Adrenal gland (tissue), 12 donors: Measurements from ENCODE around the gene CNIH2. TPM values are rescaled to one million over a fixed set of nuclear protein-coding genes. Genes with fewer than 3 reads are reported as not detected.

Source experiments
- DNase-seq, 7 donors: peaks; one replicate each; pipeline ENCODE4 v3.0.0-alpha.2; 2019 to 2020
- H3K27ac ChIP-seq, 5 donors: fragments of 200-600 bp; sonication (generic) in 4 of 5; 1 replicate in 3 of 5; 2 replicates in 2 of 5; pipeline versions ENCODE4 v1.5.1 to v1.8.0; 2016 to 2020; ENCODE audit warnings: mild to moderate bottlenecking in 1 of 5
- H3K27me3 ChIP-seq: fragments of 200-600 bp; 2 replicates; pipeline ENCODE4 v1.8.0; 2021
- H3K36me3 ChIP-seq, 2 donors: fragments of 200-600 bp; replicated peaks in 1 of 2; 1 replicate in 1 of 2; 2 replicates in 1 of 2; pipeline versions ENCODE4 v1.5.1 to v1.8.0; 2018 to 2022
- H3K4me1 ChIP-seq, 2 donors: fragments of 200-600 bp; replicated peaks in 1 of 2; 1 replicate in 1 of 2; 2 replicates in 1 of 2; pipeline versions ENCODE4 v1.5.1 to v1.8.0; 2018 to 2021
- H3K4me3 ChIP-seq, 4 donors: fragments of 200-600 bp; sonication (generic) in 3 of 4; one replicate each; pipeline ENCODE4 v1.5.1; 2016 to 2018
- H3K9me3 ChIP-seq, 3 donors: fragments of 200-600 bp; sonication (generic) in 1 of 3; replicated peaks in 1 of 3; 1 replicate in 2 of 3; 2 replicates in 1 of 3; pipeline versions ENCODE4 v1.5.1 to v1.8.0; 2016 to 2021
- POLR2A ChIP-seq, 2 donors: fragments of 450-650 bp; IDR thresholded peaks; one replicate each; pipeline ENCODE4 v1.6.1; 2017; ENCODE audit warnings: antibody characterized with exemption in 2 of 2, mild to moderate bottlenecking in 2 of 2, moderate library complexity in 1 of 2
- WGBS, 4 donors: extraction: QIAGEN DNeasy Blood & Tissue Kit in 2 of 4; methylation state at CpG; one replicate each; pipeline versions ENCODE4 v1.1.5 to v1.1.7; 2013 to 2017; 5-methylcytosine and 5-hydroxymethylcytosine counted together
- intact Hi-C, 2 donors: fragments of 100-400 bp; cut with DNase I; formaldehyde crosslinking; loops; one replicate each; pipeline versions ENCODE4 v1.14.1 to v1.15.0; 2022 to 2023
- polyA plus RNA-seq, 3 donors: library from polyadenylated mRNA; stranded (reverse); fragments of 200-250 nt in 2 of 3; fragments of 350-450 nt in 1 of 3; fragmentation: Illumina TruSeq in 1 of 3; extraction: RNeasy Lipid Tissue Mini Kit (QIAGEN cat#74804) in 1 of 3; gene quantifications; one replicate each; pipeline ENCODE4 v1.2.3, GENCODE V29; 2013 to 2014
- total RNA-seq, 9 donors: library from RNA; depleted of rRNA in 4 of 9; stranded (reverse); fragments of >200 nt in 4 of 9; fragments of 120-200 nt in 1 of 9; fragmentation: NEBNext Ultra II Directional in 1 of 9; extraction: Animal tissue kit (Norgen Biotek cat#: 25700) in 1 of 9; gene quantifications; one replicate each; pipeline versions ENCODE4 v1.1.0 to v1.2.4, GENCODE V29; 2013 to 2023
- TF ChIP-seq, protein P1 (sequence below), 6 experiments: fragments of 450-650 bp in 4 of 6; fragments of 200-600 bp in 2 of 6; sonication (generic) in 1 of 6; IDR thresholded peaks; 1 replicate in 5 of 6; 2 replicates in 1 of 6; pipeline versions ENCODE4 v1.5.1 to v1.8.0; 2016 to 2021; ENCODE audit warnings: antibody characterized with exemption in 6 of 6, mild to moderate bottlenecking in 2 of 6, moderate library complexity in 1 of 6
- donor health status: healthy with polysubstance abuse.
- donor health status: Bipolar disorder and iron deficiency.
- donor health status: DM: yes; HTN: yes; CAD: no.
- donor health status: DM: no; HTN: no; CAD: no.
- donor health status: DM: no; HTN: no; CAD: no.
- donor health status: DM: yes; HTN: yes; CAD: no.

The CNIH2 gene
- total and polyA plus RNA-seq, 12 donors, result 0.55 to 13.4 (median 2.9) TPM; not detected in 2

- intact Hi-C loops, result loop anchor here in 1 of 2 donors (2.0 kb wide), 1 partner anchor 36 kb away; no protein-coding TSS in a partner anchor
- H3K36me3 ChIP-seq, result peaks cover 0 to 19% of the 10 kb centered on the region in 2 donors
Measured at GRCh38 chr11:66259225-66259624, 18.8 kb upstream of the CNIH2 start.

GRCh38 chr11:66259956-66260355 lies 18.0 kb upstream of the CNIH2 start:
- TF ChIP-seq, protein P1, sequence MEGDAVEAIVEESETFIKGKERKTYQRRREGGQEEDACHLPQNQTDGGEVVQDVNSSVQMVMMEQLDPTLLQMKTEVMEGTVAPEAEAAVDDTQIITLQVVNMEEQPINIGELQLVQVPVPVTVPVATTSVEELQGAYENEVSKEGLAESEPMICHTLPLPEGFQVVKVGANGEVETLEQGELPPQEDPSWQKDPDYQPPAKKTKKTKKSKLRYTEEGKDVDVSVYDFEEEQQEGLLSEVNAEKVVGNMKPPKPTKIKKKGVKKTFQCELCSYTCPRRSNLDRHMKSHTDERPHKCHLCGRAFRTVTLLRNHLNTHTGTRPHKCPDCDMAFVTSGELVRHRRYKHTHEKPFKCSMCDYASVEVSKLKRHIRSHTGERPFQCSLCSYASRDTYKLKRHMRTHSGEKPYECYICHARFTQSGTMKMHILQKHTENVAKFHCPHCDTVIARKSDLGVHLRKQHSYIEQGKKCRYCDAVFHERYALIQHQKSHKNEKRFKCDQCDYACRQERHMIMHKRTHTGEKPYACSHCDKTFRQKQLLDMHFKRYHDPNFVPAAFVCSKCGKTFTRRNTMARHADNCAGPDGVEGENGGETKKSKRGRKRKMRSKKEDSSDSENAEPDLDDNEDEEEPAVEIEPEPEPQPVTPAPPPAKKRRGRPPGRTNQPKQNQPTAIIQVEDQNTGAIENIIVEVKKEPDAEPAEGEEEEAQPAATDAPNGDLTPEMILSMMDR (IDR thresholded peaks at IDR 0.05), result no peak
- TF ChIP-seq POLR2A (IDR thresholded peaks at IDR 0.05), result no peak
- Histone ChIP-seq H3K27me3 (no peaks in the 10 kb centered on the region), H3K27ac (no peak overlapping the region), H3K9me3 (no peaks in the 10 kb centered on the region), H3K4me3 (no peak overlapping the region), H3K4me1 (peaks cover 4 to 15% of the 10 kb centered on the region in 2 donors), H3K36me3 (peaks cover 0 to 19% of the 10 kb centered on the region in 2 donors)
- 89 to 98% (median 93%) methylated on average over 2 to 4 of the region's 4 CpGs for WGBS, 4 donors
- DNase-seq, result no peak
- intact Hi-C loops, result loop anchor here in 1 of 2 donors (2.0 kb wide), 1 partner anchor 37 kb away; no protein-coding TSS in a partner anchor

More at GRCh38 chr11:66259225-66259624, 18.8 kb upstream of the CNIH2 start:
- Histone ChIP-seq H3K27ac (no peak overlapping the region), H3K27me3 (no peaks in the 10 kb centered on the region), H3K4me1 (peaks cover 4 to 15% of the 10 kb centered on the region in 2 donors), H3K9me3 (no peaks in the 10 kb centered on the region), H3K4me3 (no peak overlapping the region)
- no peak for TF ChIP-seq POLR2A (IDR thresholded peaks at IDR 0.05)
- TF ChIP-seq, protein P1 (IDR thresholded peaks at IDR 0.05), result no peak
- 93 to 100% (median 96%) methylated on average over 2 of the region's 2 CpGs for WGBS, 4 donors
- no peak for DNase-seq

- no peak for DNase-seq
- no peak overlapping the region for H3K27ac ChIP-seq
- H3K9me3 ChIP-seq, result no peaks in the 10 kb centered on the region
- intact Hi-C loops, result no loop called here
- H3K4me3 ChIP-seq, result no peak overlapping the region
- H3K36me3 ChIP-seq, result peaks cover 0 to 19% of the 10 kb centered on the region in 2 donors
- TF ChIP-seq POLR2A (IDR thresholded peaks at IDR 0.05), result no peak
- TF ChIP-seq, protein P1 (IDR thresholded peaks at IDR 0.05), result no peak
- WGBS, 4 donors, result 95 to 99% (median 96%) methylated on average over 11 to 16 of the region's 16 CpGs
- H3K4me1 ChIP-seq, result peaks cover 4 to 15% of the 10 kb centered on the region in 2 donors
- H3K27me3 ChIP-seq, result no peaks in the 10 kb centered on the region
Measured at GRCh38 chr11:66261578-66261977, 16.4 kb upstream of the CNIH2 start.

- 94 to 100% (median 95%) methylated on average over 1 to 5 of the region's 5 CpGs for WGBS, 4 donors
Measured at GRCh38 chr11:66262191-66262590, 15.8 kb upstream of the CNIH2 start.

More at GRCh38 chr11:66262191-66262590, 15.8 kb upstream of the CNIH2 start:
- H3K4me3 ChIP-seq, result no peak overlapping the region
- intact Hi-C loops, result no loop called here
- no peak for TF ChIP-seq POLR2A (IDR thresholded peaks at IDR 0.05)
- TF ChIP-seq, protein P1 (IDR thresholded peaks at IDR 0.05), result no peak
- H3K27me3 ChIP-seq, result no peaks in the 10 kb centered on the region
- DNase-seq, result no peak
- no peak overlapping the region for H3K27ac ChIP-seq
- H3K9me3 ChIP-seq, result no peaks in the 10 kb centered on the region
- H3K4me1 ChIP-seq, result peaks cover 4 to 15% of the 10 kb centered on the region in 2 donors
- H3K36me3 ChIP-seq, result peaks cover 0 to 19% of the 10 kb centered on the region in 2 donors
